GM12874 (cell line): ENCODE results near the gene ATP2A1.

Experiments used
- CTCF ChIP-seq: IDR thresholded peaks from 2 replicates; pipeline ENCODE4 v1.5.1; 2011; ENCODE audit warnings: low read depth, mild to moderate bottlenecking, control low read depth, low read length, moderate library complexity; ENCODE audit not compliant: insufficient read depth

ATP2A1 gene

GRCh38 chr16:28873543-28874201 lies 4.6 kb upstream of the ATP2A1 start:
- peak; percentile 86 for TF ChIP-seq CTCF

- TF ChIP-seq CTCF: no peak
Observed at GRCh38 chr16:28874406-28874805, 3.9 kb upstream of the ATP2A1 start.

- no peak for TF ChIP-seq CTCF
Observed at GRCh38 chr16:28875134-28876018, 2.9 kb upstream of the ATP2A1 start.

- TF ChIP-seq CTCF: no peak
Observed at GRCh38 chr16:28876019-28876659, 2.1 kb upstream of the ATP2A1 start.

- TF ChIP-seq CTCF: no peak
Observed at GRCh38 chr16:28876973-28877654, 1.2 kb upstream of the ATP2A1 start.

- no peak for TF ChIP-seq CTCF
Observed at GRCh38 chr16:28877655-28878000, 660 bp upstream of the ATP2A1 start.
